CD1c-positive myeloid dendritic cell (primary cell): ENCODE data around the gene ATP1A3.
A peak's percentile ranks its signal among the peaks of the same experiment; 100 is the strongest.

Experiments
- DNase-seq: peaks from one replicate; pipeline ENCODE4 v3.0.0-alpha.2; 2016; ENCODE audit errors: extremely low spot score

The ATP1A3 gene

GRCh38 chr19:41987141-41987860, 6.7 kb downstream of the ATP1A3 start:
- DNase-seq: no peak

DNA sequence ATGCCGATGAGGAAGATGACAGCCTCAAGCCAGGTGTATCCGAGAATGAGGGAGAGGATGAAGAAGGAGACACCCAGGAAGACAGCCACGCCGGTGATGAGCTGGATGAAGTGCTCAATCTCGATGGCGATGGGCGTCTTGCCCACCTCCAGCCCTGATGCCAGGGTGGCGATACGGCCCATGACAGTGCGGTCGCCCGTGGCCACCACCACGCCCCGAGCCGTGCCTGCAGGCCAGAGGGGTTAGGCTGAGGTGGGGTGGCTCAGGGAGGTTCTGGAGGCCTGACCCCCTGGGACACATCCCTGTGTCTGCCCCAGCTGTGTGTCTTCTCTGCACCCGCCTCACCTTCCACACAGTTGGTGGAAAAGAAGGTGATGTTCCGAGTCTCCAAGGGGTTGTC, 9.1 kb downstream of the ATP1A3 start:
- DNase-seq: no peak

GRCh38 chr19:41981724-41982123, 12.3 kb downstream of the ATP1A3 start:
- no peak for DNase-seq

DNA sequence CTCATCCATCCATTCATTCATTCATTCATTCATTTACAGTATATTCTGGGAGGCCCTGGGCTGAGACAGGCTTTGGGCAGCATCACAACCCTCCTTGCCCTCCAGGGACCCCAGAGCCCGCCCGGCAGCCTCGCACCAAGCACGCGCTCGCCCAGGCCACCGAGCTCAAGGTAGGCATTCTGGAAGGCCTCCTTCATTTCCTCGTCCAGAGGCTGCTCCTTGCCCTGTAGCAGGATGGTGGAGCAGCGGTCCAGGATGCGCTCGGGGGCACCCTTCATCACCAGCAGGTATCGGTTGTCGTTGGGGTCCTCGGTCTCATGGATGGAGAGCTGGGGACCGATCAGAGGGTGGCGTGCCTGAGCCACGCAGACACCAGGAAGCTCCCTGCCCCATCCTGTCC, 15.6 kb downstream of the ATP1A3 start:
- no peak for DNase-seq

DNA sequence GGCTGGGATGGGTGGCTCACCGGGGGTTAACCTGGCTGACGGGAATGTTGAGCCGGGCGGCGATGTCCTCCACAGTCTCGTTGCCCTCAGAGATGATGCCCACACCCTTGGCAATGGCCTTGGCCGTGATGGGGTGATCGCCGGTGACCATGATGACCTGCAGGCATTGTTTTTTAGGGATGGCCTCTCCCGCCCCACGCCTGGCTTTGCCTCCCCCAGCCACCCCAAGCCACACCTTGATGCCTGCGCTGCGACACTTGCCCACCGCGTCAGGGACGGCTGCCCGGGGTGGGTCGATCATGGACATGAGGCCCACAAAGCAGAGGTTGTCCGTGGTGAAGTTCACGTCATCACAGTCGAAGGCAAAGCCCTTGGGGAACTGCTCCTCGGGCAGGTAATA, 16.1 kb downstream of the ATP1A3 start:
- no peak for DNase-seq

DNA sequence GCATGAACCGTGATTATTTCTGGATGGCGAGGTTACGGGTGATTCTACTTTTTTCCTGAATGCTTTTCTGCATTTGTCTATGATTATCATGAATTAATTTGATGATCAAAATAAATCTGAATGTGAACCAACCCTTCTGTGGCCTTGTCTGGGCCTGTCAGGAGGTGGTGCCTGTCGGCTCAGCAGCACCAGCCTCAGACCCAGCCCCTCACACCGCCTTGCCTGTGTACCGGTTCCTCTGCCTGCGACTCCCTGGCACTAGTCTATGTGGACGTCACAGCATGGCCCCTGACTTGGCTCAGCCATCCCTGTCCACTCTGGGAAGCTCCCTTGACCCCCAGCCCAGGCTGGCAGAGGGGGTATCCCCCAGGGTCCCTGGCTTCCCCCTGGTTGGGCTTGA, 19.4 kb downstream of the ATP1A3 start:
- DNase-seq: no peak

- DNase-seq: no peak
These were observed 22.7 kb downstream of the ATP1A3 start for GRCh38 chr19:41971363-41971762.

GRCh38 chr19:41969772-41970458, 24.1 kb downstream of the ATP1A3 start:
- no peak for DNase-seq

DNA sequence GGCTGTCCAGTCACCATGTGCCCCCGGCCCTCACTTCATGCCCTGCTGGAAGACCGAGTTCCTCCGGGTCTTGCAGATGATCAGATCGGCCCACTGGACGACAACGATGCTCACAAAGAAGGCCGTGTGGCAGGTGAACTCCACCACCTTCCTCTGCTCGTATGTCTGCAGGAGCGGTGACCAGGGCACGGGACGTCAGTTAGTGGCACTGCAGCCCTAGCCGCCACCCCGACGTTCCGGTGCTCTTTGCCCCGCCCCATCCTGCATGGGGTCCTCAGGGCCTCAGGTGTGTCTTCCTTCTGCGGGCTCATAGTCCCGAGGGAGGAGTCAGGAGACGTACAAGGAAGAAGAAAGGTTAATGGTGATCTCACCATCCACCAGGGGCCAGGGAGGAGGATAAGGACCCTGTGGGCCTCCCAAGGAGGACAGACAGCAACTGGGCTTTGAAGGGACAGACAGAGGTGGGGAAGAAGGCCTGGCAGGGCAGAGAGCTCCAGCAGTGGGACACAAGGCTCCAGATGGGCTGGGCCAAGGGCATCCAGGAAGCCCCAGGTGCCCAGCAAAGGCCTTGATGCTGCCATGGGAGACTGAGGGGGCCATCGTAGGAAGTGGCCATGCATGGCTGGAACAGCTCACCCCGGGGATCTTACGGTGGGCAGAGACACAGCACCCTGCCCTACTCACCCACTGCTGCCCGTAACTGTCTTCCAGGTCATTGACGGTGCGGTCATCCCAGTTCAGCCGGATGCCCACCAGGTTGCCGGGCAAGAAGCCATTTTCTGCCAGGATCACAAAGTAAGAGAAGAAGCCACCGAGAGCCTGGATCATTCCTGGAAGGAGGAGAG, 25.1 kb downstream of the ATP1A3 start:
- DNase-seq: no peak

DNA sequence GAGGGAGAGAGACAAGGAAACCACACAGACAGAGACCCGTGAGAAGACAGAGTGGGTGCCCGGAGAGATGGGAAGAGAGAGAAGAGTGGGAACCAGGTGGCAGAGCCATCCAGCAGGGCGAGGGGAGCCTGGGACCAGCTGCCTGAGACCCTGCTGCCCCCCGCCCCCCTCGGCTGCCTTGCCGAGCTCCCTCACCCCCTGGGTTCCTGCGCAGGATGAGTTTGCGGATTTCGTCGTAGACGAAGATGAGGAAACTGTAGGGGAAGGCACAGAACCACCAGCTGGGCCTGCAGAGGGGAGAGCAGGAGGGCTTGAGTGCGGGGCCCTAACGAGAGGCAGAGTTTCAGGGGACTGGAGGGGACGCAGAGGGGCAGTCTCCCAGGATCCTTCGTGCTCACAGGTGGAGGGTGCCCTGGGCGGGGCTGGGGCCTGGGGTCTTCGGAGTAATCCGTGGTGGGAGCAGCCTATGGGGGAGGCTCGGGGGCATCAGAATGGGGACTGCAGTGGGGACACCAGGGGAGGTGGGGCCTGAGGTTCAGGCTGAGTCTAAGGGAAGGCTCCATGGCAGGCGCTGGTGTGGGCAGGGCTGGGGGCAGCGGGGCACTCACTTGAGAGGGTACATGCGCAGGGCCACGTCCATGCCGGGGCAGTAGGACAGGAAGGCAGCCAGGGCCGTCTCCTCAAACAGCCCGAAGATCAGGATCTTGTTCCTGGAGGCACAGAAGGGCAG, 26.8 kb downstream of the ATP1A3 start:
- no peak for DNase-seq

DNA sequence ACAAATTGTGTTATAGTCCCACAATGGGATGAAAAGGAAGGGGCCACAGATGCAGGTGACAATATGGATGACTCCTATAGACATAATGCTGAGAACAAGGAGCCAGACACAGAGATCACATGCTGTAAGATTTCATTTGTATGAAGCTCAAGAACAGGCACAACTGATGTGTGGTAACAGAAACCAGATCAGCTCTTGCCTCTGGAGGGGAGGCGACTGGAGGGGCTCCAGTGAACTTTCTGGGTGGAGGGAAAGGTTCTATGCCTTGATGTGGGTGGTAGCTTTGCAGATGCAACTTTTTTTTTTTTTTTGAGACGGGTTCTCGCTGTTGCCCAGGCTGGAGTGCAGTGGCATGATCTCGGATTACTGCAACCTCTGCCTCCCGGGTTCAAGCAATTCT, 28.9 kb downstream of the ATP1A3 start:
- no peak for DNase-seq

- no peak for DNase-seq
These were observed 33.1 kb downstream of the ATP1A3 start for GRCh38 chr19:41960973-41961372.

DNA sequence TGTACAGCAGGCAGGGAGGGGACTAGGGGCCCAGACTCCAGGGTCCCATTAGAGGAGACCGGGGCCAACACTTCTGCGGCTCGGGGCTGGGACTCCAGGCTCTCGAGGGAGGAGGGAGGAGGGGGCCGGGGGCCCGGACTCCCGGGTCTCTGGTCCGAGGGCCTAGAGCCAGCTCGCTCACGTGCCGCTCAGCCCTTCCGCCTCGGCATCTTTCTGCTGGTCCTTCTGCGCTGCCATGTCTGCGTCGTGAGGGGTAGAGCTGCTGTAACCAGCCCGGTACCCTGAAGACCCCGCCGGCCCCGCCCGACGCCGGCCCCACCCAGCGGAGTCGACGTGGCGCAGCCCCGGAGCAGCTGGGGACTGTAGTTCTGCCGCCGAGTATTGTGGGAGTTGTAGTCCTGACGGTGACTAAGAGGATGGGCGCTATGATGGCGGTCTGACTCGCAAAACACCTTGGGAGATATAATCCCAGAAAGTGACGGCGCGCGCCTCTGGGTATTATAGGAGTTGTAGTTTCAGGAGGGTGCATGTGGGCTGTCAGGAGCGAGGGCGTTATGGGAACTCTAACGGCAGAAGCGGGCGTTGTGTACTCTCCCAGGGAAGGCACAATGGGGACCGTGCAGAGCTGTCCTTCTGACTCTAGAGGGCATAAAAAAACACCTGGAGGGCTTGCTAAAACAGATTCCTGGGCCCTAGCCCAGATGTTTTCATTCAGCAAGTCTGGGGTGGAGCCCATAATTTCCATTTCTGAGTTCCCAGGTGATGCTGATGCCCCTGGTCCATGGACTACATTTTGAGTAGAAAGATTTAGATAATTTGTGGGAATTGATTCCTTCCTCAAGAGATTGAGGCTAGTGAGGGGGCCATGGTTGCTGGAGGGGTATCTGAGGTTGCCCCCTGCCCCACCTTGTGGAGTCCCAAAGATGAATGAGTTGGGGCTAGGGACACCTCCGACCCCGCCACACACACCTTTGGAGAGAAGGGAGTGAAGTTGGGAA, 34.7 kb downstream of the ATP1A3 start, which contains the start of gene RABAC1:
TSS of gene RABAC1 (minus strand) at position 266 of the 998 bp plus-strand sequence. CDS start at position 237, 29 bp downstream.
- peak; percentile 86 for DNase-seq

DNA sequence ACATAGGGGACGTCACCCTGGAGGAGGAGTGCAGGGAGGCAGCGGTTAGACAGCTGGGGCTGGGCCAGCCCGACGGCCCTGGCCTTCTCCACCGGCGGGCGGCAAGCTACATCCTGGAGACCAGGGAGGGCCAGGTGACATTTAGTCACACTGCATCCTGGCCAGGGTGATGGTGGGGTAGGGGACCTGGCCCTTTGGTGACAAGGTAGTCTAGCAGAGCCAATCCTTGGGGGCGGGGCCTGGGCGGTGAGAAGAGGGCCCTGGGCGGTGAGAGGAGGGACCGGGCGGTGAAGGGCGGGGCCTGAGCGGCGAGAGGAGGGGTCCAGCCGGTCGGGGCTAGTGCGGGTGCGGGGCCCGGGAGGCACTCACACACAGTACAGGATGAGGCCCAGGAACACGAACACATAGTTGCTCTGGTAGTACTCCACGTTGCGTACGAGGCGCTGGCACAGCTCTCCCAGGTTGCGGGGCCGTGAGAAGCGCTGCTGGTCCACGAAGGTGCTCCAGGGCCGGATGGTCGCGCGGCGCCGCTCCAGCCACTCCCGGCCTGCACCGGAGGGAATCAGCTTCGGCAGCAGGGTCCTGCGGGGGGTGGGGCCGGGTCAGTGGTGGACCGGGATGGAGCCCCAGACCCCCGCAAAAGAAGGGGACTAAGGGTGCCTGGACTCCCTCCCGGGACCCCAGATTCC, 35.5 kb downstream of the ATP1A3 start:
- peak; percentile 50 for DNase-seq

- DNase-seq: peak; percentile 79
These were observed 36.1 kb downstream of the ATP1A3 start for GRCh38 chr19:41957838-41958366.

GRCh38 chr19:41957161-41957837, 36.7 kb downstream of the ATP1A3 start:
- no peak for DNase-seq

DNA sequence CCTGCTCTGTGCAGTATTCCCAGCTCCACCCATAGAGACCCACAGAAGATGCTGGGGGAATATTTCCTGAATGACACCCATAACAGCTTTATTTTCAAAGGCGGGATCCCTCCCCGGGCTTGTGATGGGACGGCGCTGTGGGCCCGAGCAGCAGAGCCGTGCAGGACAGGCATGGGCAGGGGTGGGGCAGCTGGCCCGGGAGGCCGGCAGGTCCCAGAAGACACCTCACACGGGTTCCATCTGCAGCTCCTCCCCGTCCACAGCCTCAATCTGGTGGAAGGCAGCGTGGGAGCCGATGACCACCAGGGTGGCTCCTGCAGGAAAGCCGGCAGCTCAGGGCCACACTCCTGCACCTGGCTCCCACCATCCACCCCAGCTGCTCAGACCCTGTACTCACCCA, 37.4 kb downstream of the ATP1A3 start:
- no peak for DNase-seq

- no peak for DNase-seq
These were observed 38.5 kb downstream of the ATP1A3 start for GRCh38 chr19:41955521-41955920.

GRCh38 chr19:41951686-41952172, 42.3 kb downstream of the ATP1A3 start:
- peak; percentile 85 for DNase-seq
